Neural progenitor cell (in vitro differentiated cells): ENCODE measurements around the gene SHISA2.

Source experiments
- CTCF ChIP-seq: fragments of 200-600 bp; sonication (generic); IDR thresholded peaks from 2 replicates; pipeline ENCODE4 v1.5.1; 2017; ENCODE audit warnings: antibody characterized with exemption, mild to moderate bottlenecking
- EZH2 ChIP-seq: fragments of 200-600 bp; sonication (generic); IDR thresholded peaks from 2 replicates; pipeline ENCODE4 v1.6.1; 2017; ENCODE audit warnings: antibody characterized with exemption, mild to moderate bottlenecking, moderate library complexity

- TF ChIP-seq EZH2 (no peak), CTCF (no peak)
Measured at GRCh38 chr13:26017932-26018665, 33.7 kb downstream of the SHISA2 start.
